GM19395 (cell line): ENCODE results near the gene KIF5C.
A peak's percentile ranks its signal among the peaks of the same experiment; 100 is the strongest.

Source experiments
- ATAC-seq: cut with Tn5 transposase; IDR thresholded peaks from one replicate; pipeline ENCODE4 v1.9.1; 2021; ENCODE audit warnings: mild to moderate bottlenecking, moderate library complexity; ENCODE audit not compliant: unreplicated experiment

The KIF5C gene

DNA sequence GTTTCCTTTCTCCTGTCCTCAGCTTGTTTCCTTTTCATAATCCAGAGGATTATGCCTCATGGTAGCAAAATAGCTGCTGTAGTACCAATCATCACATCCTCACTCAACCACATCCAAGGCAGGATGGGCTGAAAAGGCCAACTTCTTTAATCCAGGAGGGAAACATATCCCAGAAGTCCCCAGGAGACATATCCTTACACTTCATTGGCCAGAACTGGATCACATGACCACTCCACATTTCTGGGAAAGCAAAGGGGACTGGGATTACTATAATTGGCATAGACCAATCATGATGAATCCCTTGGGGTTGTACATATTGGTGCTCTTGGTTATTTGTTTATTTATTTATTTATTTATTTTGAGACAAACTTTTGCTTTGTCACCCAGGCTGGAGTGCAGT is 109.4 kb downstream of the KIF5C start:
- ATAC-seq: no peak

- ATAC-seq: no peak
Observed at GRCh38 chr2:148987286-148987685, 112.3 kb downstream of the KIF5C start.

GRCh38 chr2:148988337-148988736 is 113.3 kb downstream of the KIF5C start:
- no peak for ATAC-seq

DNA sequence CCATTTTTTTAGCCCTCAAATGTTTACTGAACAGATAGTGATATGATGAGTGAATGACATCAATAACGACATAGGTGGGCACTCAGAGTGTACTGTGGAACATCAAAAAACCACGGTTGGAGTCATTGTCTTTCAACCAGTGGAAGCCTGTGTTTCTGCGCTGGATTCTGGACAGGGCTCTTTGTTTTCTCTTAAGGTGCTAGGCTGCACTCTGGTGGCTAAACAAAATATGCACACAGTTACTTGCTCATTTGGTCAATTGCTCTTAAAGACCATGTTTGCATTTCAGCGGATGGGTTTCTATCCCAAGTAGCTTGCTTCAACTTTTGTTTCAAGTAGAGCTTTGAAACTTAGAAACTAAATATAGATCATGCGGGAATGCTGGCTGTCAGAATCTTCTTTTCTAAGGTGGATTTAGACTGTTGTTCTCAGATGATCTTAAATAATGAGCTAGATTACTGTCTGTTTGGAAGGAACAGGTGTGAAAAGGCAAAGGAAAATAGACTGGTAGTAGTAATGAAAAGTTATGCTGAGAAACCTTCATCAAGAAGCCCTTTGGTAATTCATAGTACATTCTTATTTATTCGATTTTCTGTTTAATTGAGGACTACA is 115.0 kb downstream of the KIF5C start:
- peak; percentile 95 for ATAC-seq

DNA sequence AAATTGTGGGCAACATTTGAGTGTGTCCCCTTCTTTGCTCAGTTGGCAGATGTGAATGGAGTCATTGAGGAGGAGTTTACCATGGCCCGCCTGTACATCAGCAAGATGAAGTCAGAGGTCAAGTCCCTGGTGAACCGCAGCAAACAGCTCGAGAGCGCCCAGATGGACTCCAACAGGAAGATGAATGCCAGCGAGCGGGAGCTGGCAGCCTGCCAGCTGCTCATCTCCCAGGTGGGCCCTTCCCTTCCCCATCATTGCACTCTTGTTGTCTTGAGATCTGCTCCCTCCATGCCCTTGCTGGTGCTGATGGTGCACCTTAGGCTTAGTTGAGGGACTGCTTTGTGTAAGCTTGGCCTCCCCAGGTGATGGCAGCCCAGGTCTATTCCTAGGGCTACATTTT is 115.9 kb downstream of the KIF5C start:
- no peak for ATAC-seq

- no peak for ATAC-seq
Observed at GRCh38 chr2:148992448-148992847, 117.4 kb downstream of the KIF5C start.

DNA sequence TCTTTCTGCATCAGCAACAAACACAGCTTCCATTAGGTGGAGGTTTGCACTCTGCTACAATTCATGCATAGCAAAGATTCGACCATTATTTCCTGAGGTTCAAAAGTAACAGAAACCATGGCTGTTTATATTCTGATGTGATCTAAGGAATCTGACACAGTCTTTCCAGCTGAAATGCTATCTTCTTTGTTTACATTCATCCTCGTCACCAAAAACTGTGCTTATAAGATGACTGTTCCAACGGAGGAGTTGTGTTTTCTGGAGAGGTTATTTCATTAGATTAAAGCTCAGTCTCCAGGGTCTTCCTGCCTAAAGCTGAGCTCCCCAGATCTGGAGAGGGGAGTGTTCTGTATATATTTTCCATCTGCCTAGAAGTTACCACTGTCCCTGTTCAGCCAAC is 118.3 kb downstream of the KIF5C start:
- no peak for ATAC-seq

GRCh38 chr2:148994341-148994740 is 119.3 kb downstream of the KIF5C start:
- ATAC-seq: no peak

- no peak for ATAC-seq
Observed at GRCh38 chr2:148996805-148997204, 121.8 kb downstream of the KIF5C start.

DNA sequence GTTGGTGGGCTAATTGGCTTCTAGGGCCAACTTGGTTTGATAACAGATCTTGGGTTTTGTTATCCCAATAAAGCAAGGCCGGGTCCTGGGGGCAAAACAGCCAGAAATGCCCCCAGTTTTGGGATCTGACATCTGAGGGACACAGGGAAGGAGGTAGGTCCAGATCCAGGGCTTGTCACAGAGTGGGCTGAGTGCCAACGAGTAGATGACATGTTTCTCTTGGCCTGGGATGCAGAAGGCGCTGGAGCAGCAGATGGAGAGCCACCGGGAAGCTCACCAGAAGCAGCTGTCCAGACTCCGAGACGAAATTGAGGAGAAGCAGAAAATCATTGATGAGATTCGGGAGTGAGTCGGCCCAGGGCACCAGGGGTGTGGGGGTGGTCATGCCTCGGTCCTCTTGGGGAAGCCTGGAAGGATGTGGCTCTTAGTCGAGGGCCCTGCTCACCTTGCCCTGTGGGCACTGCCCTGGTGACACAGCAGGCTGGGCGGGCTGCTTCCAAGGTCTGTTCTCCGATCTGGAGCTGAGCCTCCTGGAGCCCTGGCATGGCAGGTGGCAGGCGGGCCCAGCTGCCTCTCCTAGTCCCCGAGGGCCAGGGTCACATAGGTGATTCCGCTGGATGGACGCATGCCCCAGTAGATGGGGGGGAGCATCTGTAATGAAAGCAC is 123.3 kb downstream of the KIF5C start:
- ATAC-seq: no peak

- no peak for ATAC-seq
Observed at GRCh38 chr2:148998831-148999200, 123.8 kb downstream of the KIF5C start.

- ATAC-seq: no peak
Observed at GRCh38 chr2:148999451-148999921, 124.5 kb downstream of the KIF5C start.

DNA sequence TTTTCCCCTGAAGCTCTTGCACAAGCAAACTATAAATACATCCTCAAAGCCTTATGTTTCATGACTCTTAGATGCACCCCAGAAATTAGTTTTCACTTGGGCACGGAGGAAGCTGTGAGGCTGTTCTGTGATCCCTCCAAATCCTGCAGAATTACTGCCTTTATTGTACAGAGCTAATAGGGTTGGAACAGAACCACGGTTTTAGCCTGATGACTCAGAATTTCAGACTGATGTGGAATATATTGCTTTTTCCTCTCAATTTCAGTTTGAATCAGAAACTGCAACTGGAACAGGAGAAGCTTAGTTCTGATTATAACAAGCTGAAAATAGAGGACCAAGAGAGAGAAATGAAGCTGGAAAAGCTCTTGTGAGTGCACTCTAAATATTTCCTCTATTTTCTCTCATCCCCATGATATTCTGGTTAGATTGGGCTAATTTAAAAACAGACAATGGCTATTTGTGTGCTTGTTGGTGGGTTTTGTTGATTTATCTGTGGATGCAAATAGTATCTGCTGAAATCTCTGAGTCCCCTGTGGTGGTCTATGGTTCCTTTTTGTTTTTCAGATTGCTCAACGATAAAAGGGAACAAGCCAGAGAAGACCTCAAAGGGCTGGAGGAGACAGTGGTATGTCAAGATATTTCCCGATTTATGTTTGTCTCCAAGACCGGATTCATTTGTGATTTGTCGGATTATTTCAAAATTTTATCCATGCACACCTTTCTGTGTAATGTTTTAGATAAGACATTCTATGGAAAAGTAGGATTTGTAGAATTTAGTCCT is 125.3 kb downstream of the KIF5C start:
- no peak for ATAC-seq

- ATAC-seq: no peak
Observed at GRCh38 chr2:149001496-149001895, 126.5 kb downstream of the KIF5C start.

DNA sequence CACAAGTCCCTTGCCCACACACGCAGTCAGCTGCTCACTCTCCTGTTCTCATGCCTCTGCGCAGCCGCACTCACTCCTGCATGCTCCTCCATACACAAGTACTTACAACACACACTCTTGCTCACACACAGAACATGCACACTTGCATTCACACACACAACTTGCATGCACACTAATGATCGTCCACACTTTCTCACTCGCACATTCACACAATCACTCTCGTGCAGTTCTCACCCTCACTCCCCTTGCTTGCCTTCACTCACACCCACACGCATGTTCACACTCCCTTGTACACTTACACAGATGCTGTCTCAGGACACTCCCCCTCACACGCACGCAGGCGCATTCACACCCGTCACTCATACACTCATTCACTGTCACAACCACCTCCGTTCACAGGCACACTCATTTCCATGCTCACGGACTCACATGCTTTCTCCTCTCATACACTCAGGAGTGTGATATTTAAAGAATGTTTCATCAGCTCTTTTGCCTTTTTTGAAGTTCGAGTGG is 127.4 kb downstream of the KIF5C start:
- no peak for ATAC-seq

- ATAC-seq: no peak
Observed at GRCh38 chr2:149002891-149003740, 128.1 kb downstream of the KIF5C start.

GRCh38 chr2:149004836-149005235 is 129.8 kb downstream of the KIF5C start:
- ATAC-seq: no peak

DNA sequence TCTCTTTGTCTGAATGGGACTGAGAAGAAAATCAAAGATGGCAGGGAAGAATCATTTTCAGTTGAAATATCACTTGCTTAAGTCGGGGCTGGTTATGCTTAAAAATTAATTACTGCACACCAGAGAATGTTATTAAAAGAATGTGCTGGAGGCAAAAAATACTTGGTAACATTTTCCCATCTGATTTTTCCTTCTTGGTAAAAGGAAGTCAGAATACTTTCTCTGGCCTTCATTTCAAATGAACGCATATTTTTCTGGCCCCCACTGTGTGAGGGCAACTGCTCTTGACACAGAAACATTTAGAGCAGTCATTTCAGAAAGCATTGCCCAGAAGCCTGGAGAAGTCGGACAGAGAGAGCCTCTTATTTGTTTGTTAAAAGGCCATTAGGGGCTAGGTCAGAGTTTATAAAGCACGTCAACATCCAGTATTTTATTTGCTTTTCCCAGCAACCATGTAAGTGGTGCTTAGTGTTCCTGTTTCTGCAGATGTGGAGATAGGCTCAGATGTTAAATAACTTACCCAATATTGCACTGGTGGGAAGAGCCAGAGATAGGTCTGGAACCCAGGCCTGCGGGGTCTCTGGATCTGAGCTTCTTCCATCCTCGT is 130.5 kb downstream of the KIF5C start:
- ATAC-seq: no peak

DNA sequence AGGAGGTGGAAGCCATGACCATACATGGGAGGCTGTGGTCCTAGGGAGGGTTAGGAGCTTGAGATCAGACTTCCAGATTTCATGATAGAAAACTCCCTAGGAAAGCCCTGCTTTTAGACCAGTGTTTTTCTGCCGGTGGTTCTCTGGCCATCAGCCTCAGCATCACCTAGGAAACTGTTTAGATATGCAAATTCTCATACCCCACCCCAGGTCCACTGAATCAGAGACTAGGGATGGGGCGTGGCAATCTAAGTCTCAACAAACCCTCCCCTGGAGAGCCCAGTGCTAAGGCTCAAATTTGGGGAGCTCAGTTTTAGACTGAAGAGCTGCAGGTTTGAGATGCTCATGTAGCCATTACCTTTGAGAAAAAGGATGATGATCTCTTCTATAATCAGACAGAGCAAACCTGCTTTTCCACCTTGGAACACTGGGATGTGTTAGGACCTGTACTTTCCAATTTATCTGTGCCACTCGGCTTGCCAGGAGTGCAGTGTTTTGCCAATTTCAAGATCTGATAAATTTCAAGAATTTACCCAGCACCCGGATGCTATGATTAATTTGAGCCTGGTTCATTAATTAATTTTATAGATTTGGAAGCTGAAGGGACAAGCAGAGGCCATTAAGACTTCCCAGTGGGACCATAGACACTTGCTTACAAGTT is 132.0 kb downstream of the KIF5C start:
- ATAC-seq: no peak

DNA sequence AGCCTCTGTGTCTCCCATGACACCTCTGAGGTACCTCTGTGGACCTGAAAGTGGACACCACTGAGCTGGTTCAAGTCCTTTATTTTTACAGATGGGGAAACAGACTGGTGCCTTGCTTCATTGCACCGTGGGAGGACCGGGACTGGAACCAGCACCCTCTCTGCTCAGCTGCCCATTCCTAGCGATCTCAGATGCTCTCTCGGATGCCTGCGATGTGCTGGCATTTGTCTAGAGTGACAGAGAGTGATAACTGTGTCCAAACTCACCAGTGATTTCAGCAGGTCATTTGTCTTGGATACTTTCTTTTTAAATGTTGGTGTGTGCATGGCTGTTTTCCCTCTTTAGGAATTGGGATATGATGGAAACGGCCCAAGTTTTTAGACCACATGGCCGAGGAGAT is 133.4 kb downstream of the KIF5C start:
- ATAC-seq: no peak
